HepG2 (cell line): ENCODE data around the gene SRSF10. TPM values are rescaled to one million over a fixed set of nuclear protein-coding genes. Genes with fewer than 3 reads are reported as not detected.

ENCODE experiments used
- AHR ChIP-seq: IDR thresholded peaks from 2 replicates; pipeline ENCODE4 v1.6.1; 2018; ENCODE audit warnings: missing genetic modification reagents, missing compliant biosample characterization
- EEA1 ChIP-seq: sonication (generic); formaldehyde crosslinking; IDR thresholded peaks from 2 replicates; pipeline ENCODE4 v1.5.1; 2020; ENCODE audit warnings: mild to moderate bottlenecking, missing genetic modification reagents, borderline replicate concordance
- ETV5 ChIP-seq: IDR thresholded peaks from 2 replicates; pipeline ENCODE4 v1.6.1; 2018; ENCODE audit warnings: missing biosample characterization, missing genetic modification reagents, inconsistent platforms, borderline replicate concordance
- FIP1L1 ChIP-seq: fragments of 200-400 bp; formaldehyde crosslinking; IDR thresholded peaks from 2 replicates; pipeline ENCODE4 v1.6.1; 2018; ENCODE audit warnings: low read depth, mild to moderate bottlenecking, low read length, moderate library complexity, borderline replicate concordance; ENCODE audit not compliant: insufficient read depth
- GABPB1 ChIP-seq: IDR thresholded peaks from 2 replicates; pipeline ENCODE4 v1.6.1; 2016; ENCODE audit warnings: mild to moderate bottlenecking, missing genetic modification reagents, moderate library complexity, missing compliant biosample characterization
- HDAC1 ChIP-seq: sonication (generic); formaldehyde crosslinking; IDR thresholded peaks from 2 replicates; pipeline ENCODE4 v1.5.1; 2020; ENCODE audit warnings: mild to moderate bottlenecking, missing genetic modification reagents
- HMGXB4 ChIP-seq, 2 experiments: sonication (generic) in 1 of 2; formaldehyde crosslinking in 1 of 2; IDR thresholded peaks; 2 replicates each; pipeline versions ENCODE4 v1.4.0 to v1.6.1; 2018 to 2020; ENCODE audit warnings: missing genetic modification reagents in 2 of 2, borderline replicate concordance in 1 of 2, low read depth in 1 of 2, mild to moderate bottlenecking in 1 of 2, missing biosample characterization in 1 of 2
- HNF1A ChIP-seq, 2 experiments: sonication (generic) in 1 of 2; formaldehyde crosslinking in 1 of 2; IDR thresholded peaks; 2 replicates each; pipeline versions ENCODE4 v1.4.0 to v1.6.1; 2016 to 2020; ENCODE audit warnings: borderline replicate concordance in 1 of 2, low read depth in 1 of 2, mild to moderate bottlenecking in 1 of 2, missing genetic modification reagents in 1 of 2
- NFE2L2 ChIP-seq: fragments of 150-350 bp; IDR thresholded peaks from 2 replicates; pipeline ENCODE4 v1.6.1; 2014; ENCODE audit warnings: low read length
- NONO ChIP-seq, 2 experiments: fragments of 450-650 bp in 1 of 2; sonication (generic) in 1 of 2; formaldehyde crosslinking in 1 of 2; IDR thresholded peaks in 1 of 2; conservative IDR thresholded peaks in 1 of 2; 2 replicates each; pipeline versions ENCODE4 v1.6.1 to v1.8.0; 2017 to 2022; ENCODE audit warnings: mild to moderate bottlenecking in 1 of 2, missing genetic modification reagents in 1 of 2, moderate library complexity in 1 of 2
- RELA ChIP-seq: sonication (generic); formaldehyde crosslinking; IDR thresholded peaks from 2 replicates; pipeline ENCODE4 v1.4.0; 2020; ENCODE audit warnings: missing genetic modification reagents
- TARDBP ChIP-seq: sonication (generic); formaldehyde crosslinking; IDR thresholded peaks from 2 replicates; pipeline ENCODE4 v1.8.0; 2022; ENCODE audit warnings: mild to moderate bottlenecking, missing genetic modification reagents
- TCF7 ChIP-seq: sonication (generic); IDR thresholded peaks from 2 replicates; pipeline ENCODE4 v1.6.1; 2016; ENCODE audit warnings: antibody characterized with exemption, low read depth
- TRAFD1 ChIP-seq: sonication (generic); formaldehyde crosslinking; IDR thresholded peaks from 2 replicates; pipeline ENCODE4 v1.5.1; 2020; ENCODE audit warnings: missing genetic modification reagents, mild to moderate bottlenecking, borderline replicate concordance
- ZFP90 ChIP-seq: sonication (generic); formaldehyde crosslinking; IDR thresholded peaks from 2 replicates; pipeline ENCODE4 v1.8.0; 2022; ENCODE audit warnings: missing genetic modification reagents, mild to moderate bottlenecking, inconsistent platforms, borderline replicate concordance
- ZNF230 ChIP-seq: sonication (generic); formaldehyde crosslinking; IDR thresholded peaks from 2 replicates; pipeline ENCODE4 v1.4.0; 2020; ENCODE audit warnings: mild to moderate bottlenecking, missing genetic modification reagents
- ZNF253 ChIP-seq: sonication (generic); formaldehyde crosslinking; IDR thresholded peaks from 2 replicates; pipeline ENCODE4 v1.8.0; 2022; ENCODE audit warnings: mild to moderate bottlenecking, missing genetic modification reagents, borderline replicate concordance
- ZNF605 ChIP-seq: sonication (generic); formaldehyde crosslinking; IDR thresholded peaks from 2 replicates; pipeline ENCODE4 v1.8.0; 2022; ENCODE audit warnings: mild to moderate bottlenecking, missing genetic modification reagents
- ZNF790 ChIP-seq: sonication (generic); formaldehyde crosslinking; IDR thresholded peaks from 2 replicates; pipeline ENCODE4 v1.8.0; 2022; ENCODE audit warnings: missing genetic modification reagents, mild to moderate bottlenecking, borderline replicate concordance
- polyA plus RNA-seq, 8 experiments: library from polyadenylated mRNA; depleted of rRNA in 3 of 8; stranded (reverse) in 7 of 8; unstranded in 1 of 8; fragments of >200 nt; fragmentation: Illumina TruSeq in 4 of 8; extraction: Trizol in 4 of 8; gene quantifications; 2 replicates each; pipeline versions ENCODE4 v1.2.1 to v1.2.3, GENCODE V29; 2011 to 2016; ENCODE audit warnings: low read depth in 4 of 8, missing spikeins in 1 of 8, mixed read lengths in 1 of 8; ENCODE audit not compliant: insufficient read depth in 1 of 8
- total RNA-seq, 5 experiments: library from RNA; depleted of rRNA; stranded (reverse); fragments of >200 nt; fragmentation: Illumina TruSeq; extraction: Trizol; gene quantifications; 2 replicates each; pipeline ENCODE4 v1.2.3, GENCODE V29; 2016; ENCODE audit warnings: low read depth in 1 of 5

The SRSF10 gene
- total and polyA plus RNA-seq, 2 of the 13 experiments (the other 11 are each of a cell fraction or from before 2014, with no cell fraction given): 126 to 186 TPM

GRCh38 chr1:24018611-24019580, 38.8 kb upstream of the SRSF10 start (continued):
- TF ChIP-seq TRAFD1 (CRISPR knock-in tag) (no peak), TCF7 (no peak), HDAC1 (CRISPR knock-in tag) (peak; percentile 68; the same call in 1 of the 2 replicates), FIP1L1 (no peak), ZNF253 (CRISPR knock-in tag) (no peak), RELA (CRISPR knock-in tag) (no peak), ZNF230 (CRISPR knock-in tag) (no peak), EEA1 (CRISPR knock-in tag) (no peak), ZNF605 (CRISPR knock-in tag) (peak; percentile 41; the same call in 1 of the 2 replicates), ETV5 (CRISPR knock-in tag) (peak; percentile 68; the same call in 1 of the 2 replicates), ZNF790 (CRISPR knock-in tag) (no peak), HMGXB4 (CRISPR knock-in tag; IDR thresholded peaks at IDR 0.05; ENCODE audit: borderline replicate concordance in 1 of 2, low read depth in 1 of 2) (peak in 1 of 2 experiments; percentile 26; a peak in 1 of 4 replicates), ZFP90 (CRISPR knock-in tag) (peak; percentile 42; the same call in 1 of the 2 replicates), GABPB1 (CRISPR knock-in tag) (0 out of 2 replicates have a peak, but pooled peaks have one; percentile 7), TARDBP (CRISPR knock-in tag) (peak; percentile 73), HNF1A (IDR thresholded peaks at IDR 0.05; ENCODE audit: low read depth) (peak; percentile 13; the same call in 1 of the 2 replicates), HNF1A (CRISPR knock-in tag; IDR thresholded peaks at IDR 0.05; ENCODE audit: borderline replicate concordance) (peak; percentile 44; the same call in 1 of the 2 replicates), AHR (CRISPR knock-in tag) (no peak), NFE2L2 (no peak), NONO (IDR thresholded peaks at IDR 0.05) (no peak), NONO (CRISPR knock-in tag; conservative IDR thresholded peaks at IDR 0.05) (peak; percentile 57; the same call in 1 of the 2 replicates)
